ENCODE results near the gene SHQ1. TPM values are rescaled to one million over a fixed set of nuclear protein-coding genes. Genes with fewer than 3 reads are reported as not detected.
A peak's percentile ranks its signal among the peaks of the same experiment; 100 is the strongest.

SHQ1 gene
- total and polyA plus RNA-seq, 2 donors (not counting 3 experiments of a cell fraction or from before 2014, with no cell fraction given) = 7.3 to 20.6 TPM

GRCh38 chr3:72798552-72799195 lies 49.6 kb downstream of the SHQ1 start:
- FAIRE-seq = no peak
- intact Hi-C loops (cut with micrococcal nuclease) = no loop called here
- H3K27me3 ChIP-seq (ENCODE audit: control insufficient read depth in 2 of 2, insufficient read depth in 2 of 2, low read length in 2 of 2) = no peaks in the 10 kb centered on the region
- no TSS peak for BruUV-seq (replicated peaks)
- peak; percentile 78 for DNase-seq (ENCODE audit: low read depth, low spot score)
- no peaks in the 10 kb centered on the region for H3K79me2 ChIP-seq (ENCODE audit: control insufficient read depth, insufficient read depth, low read length)
- no peaks in the 10 kb centered on the region for H4K20me1 ChIP-seq (replicated peaks; ENCODE audit: control insufficient read depth, extremely low read depth, insufficient read depth, low read length)
- no peak overlapping the region for H2AFZ ChIP-seq (ENCODE audit: low read depth, low read length)
- no peaks in the 10 kb centered on the region for H3K36me3 ChIP-seq (ENCODE audit: control insufficient read depth in 2 of 2, extremely low read depth in 1 of 2, insufficient read depth in 2 of 2, low read length in 2 of 2)
- no peak overlapping the region for H3K9ac ChIP-seq (replicated peaks; ENCODE audit: extremely low read depth, insufficient read depth, low read length)
- dilution Hi-C loops (cut with MboI; ENCODE audit: extremely low pct_ligation_motif_present, low sequenced_read_pairs) = no loop called here
- POLR2A ChIA-PET = no interaction called here
- no peak overlapping the region for H3K4me2 ChIP-seq (ENCODE audit: insufficient read depth, low read length)
- H3K9me3 ChIP-seq (replicated peaks; ENCODE audit: control insufficient read depth, insufficient read depth, low read length) = no peaks in the 10 kb centered on the region
- TF ChIP-seq MAX (IDR thresholded peaks at IDR 0.05; ENCODE audit: insufficient read depth, insufficient read length) (no peak), JUN (IDR thresholded peaks at IDR 0.05; ENCODE audit: borderline replicate concordance, insufficient read depth, insufficient read length, low read depth) (no peak), CTCF (IDR thresholded peaks at IDR 0.05; ENCODE audit: extremely low read depth in 1 of 2, insufficient read depth in 1 of 2, low read depth in 1 of 2, low read length in 2 of 2) (no peak), FOS (IDR thresholded peaks at IDR 0.05; ENCODE audit: borderline replicate concordance, insufficient read depth, low read length) (no peak), GATA2 (IDR thresholded peaks at IDR 0.05; ENCODE audit: insufficient read depth, insufficient read length, low read depth, low read length) (no peak), POLR2AphosphoS5 (IDR thresholded peaks at IDR 0.05; ENCODE audit: insufficient read depth, low read depth, low read length) (no peak)
- H3K4me3 ChIP-seq (replicated peaks in 1 of 3; ENCODE audit: insufficient read depth in 1 of 3, low read depth in 1 of 3, low read length in 3 of 3) = no peak overlapping the region
- peaks cover 4% of the 10 kb centered on the region for H3K4me1 ChIP-seq (ENCODE audit: control insufficient read depth, extremely low read depth, insufficient read depth, low read length)
- CTCF ChIA-PET = interaction anchor here (0.9 to 1.8 kb wide), 7 partner anchors 8 to 924 kb away, joined by 3 to 8 read pairs (median 4); no protein-coding TSS in a partner anchor
- no peak overlapping the region for H3K27ac ChIP-seq (ENCODE audit: insufficient read depth, low read depth, low read length)
- H3K9me1 ChIP-seq (replicated peaks; ENCODE audit: control insufficient read depth, extremely low read depth, insufficient read depth, low read length) = no peaks in the 10 kb centered on the region

Measured in endothelial cell of umbilical vein (primary cell).